Erythroblast (primary cell): ENCODE measurements around the gene DNAAF1.

Source experiments
- GATA1 ChIP-seq: IDR thresholded peaks from 2 replicates; pipeline ENCODE4 v1.6.1; 2011; ENCODE audit warnings: low read depth, mild to moderate bottlenecking, control low read depth, low read length, moderate library complexity
- POLR2A ChIP-seq: IDR thresholded peaks from 2 replicates; pipeline ENCODE4 v1.6.1; 2011; ENCODE audit warnings: mild to moderate bottlenecking, low read length

- TF ChIP-seq POLR2A (no peak), GATA1 (no peak)
These were observed 70.4 kb downstream of the DNAAF1 start for GRCh38 chr16:84215531-84215930.
